Progenitor cell of endocrine pancreas (in vitro differentiated cells): ENCODE measurements around the gene CNNM4. TPM values are rescaled to one million over a fixed set of nuclear protein-coding genes. Genes with fewer than 3 reads are reported as not detected.

Experiments
- DNase-seq: peaks from one replicate; pipeline ENCODE4 v3.0.0; 2021; ENCODE audit warnings: low spot score; ENCODE audit not compliant: unreplicated experiment
- H3K27ac Mint-ChIP-seq: 2 replicates; pipeline ENCODE4 v1.8.0; 2021; ENCODE audit warnings: mild to moderate bottlenecking, moderate library complexity, mixed read lengths
- H3K27me3 Mint-ChIP-seq: 2 replicates; pipeline ENCODE4 v1.8.0; 2021; ENCODE audit warnings: mixed read lengths
- H3K36me3 Mint-ChIP-seq: 2 replicates; pipeline ENCODE4 v1.8.0; 2022; ENCODE audit warnings: mixed read lengths; ENCODE audit not compliant: insufficient read depth
- H3K4me1 Mint-ChIP-seq: 2 replicates; pipeline ENCODE4 v1.8.0; 2021; ENCODE audit warnings: low read depth, mixed read lengths
- H3K4me3 Mint-ChIP-seq: 2 replicates; pipeline ENCODE4 v1.8.0; 2021; ENCODE audit warnings: low read depth, mild to moderate bottlenecking, moderate library complexity, mixed read lengths
- H3K9me3 Mint-ChIP-seq: 2 replicates; pipeline ENCODE4 v1.8.0; 2021; ENCODE audit warnings: low read depth, mixed read lengths
- CTCF ChIP-seq: fragments of 200-600 bp; sonication (generic); IDR thresholded peaks from one replicate; pipeline ENCODE4 v1.5.0; 2021; ENCODE audit warnings: antibody characterized with exemption, mild to moderate bottlenecking; ENCODE audit not compliant: unreplicated experiment
- total RNA-seq: library from RNA; stranded (reverse); gene quantifications from 2 replicates; pipeline ENCODE4 v1.2.1, GENCODE V29; 2021

The CNNM4 gene
- total RNA-seq, 1 donor from 2014 or later = 11.1 TPM

- no peak for DNase-seq
- H3K27ac Mint-ChIP-seq = no peak overlapping the region
- peaks cover 6% of the 10 kb centered on the region for H3K4me1 Mint-ChIP-seq
- TF ChIP-seq CTCF = no peak
- no peak overlapping the region for H3K4me3 Mint-ChIP-seq
- H3K9me3 Mint-ChIP-seq = peaks cover 3% of the 10 kb centered on the region
- peaks cover 12% of the 10 kb centered on the region for H3K36me3 Mint-ChIP-seq
- no peaks in the 10 kb centered on the region for H3K27me3 Mint-ChIP-seq
Observed at GRCh38 chr2:96809216-96809882, 48.6 kb downstream of the CNNM4 start.

GRCh38 chr2:96809951-96810782 lies 49.5 kb downstream of the CNNM4 start:
- Mint-ChIP-seq H3K9me3 (peaks cover 3% of the 10 kb centered on the region), H3K27me3 (no peaks in the 10 kb centered on the region), H3K36me3 (peaks cover 12% of the 10 kb centered on the region), H3K4me1 (peaks cover 9% of the 10 kb centered on the region), H3K27ac (no peak overlapping the region), H3K4me3 (no peak overlapping the region)
- no peak for TF ChIP-seq CTCF
- no peak for DNase-seq

GRCh38 chr2:96810783-96811192 lies 50.1 kb downstream of the CNNM4 start:
- Mint-ChIP-seq H3K9me3 (peaks cover 3% of the 10 kb centered on the region), H3K4me3 (no peak overlapping the region), H3K4me1 (peaks cover 11% of the 10 kb centered on the region), H3K27ac (no peak overlapping the region), H3K36me3 (peaks cover 12% of the 10 kb centered on the region), H3K27me3 (no peaks in the 10 kb centered on the region)
- TF ChIP-seq CTCF = no peak
- no peak for DNase-seq

GRCh38 chr2:96811917-96812316 lies 51.2 kb downstream of the CNNM4 start:
- Mint-ChIP-seq H3K4me1 (peaks cover 7% of the 10 kb centered on the region), H3K36me3 (peaks cover 8% of the 10 kb centered on the region), H3K27me3 (no peaks in the 10 kb centered on the region), H3K9me3 (no peaks in the 10 kb centered on the region), H3K27ac (no peak overlapping the region), H3K4me3 (no peak overlapping the region)
- DNase-seq = no peak
- TF ChIP-seq CTCF = no peak

GRCh38 chr2:96813656-96814055 lies 53.0 kb downstream of the CNNM4 start:
- Mint-ChIP-seq H3K36me3 (peaks cover 5% of the 10 kb centered on the region), H3K4me1 (peaks cover 23% of the 10 kb centered on the region), H3K9me3 (no peaks in the 10 kb centered on the region), H3K27ac (no peak overlapping the region), H3K27me3 (no peaks in the 10 kb centered on the region), H3K4me3 (no peak overlapping the region)
- no peak for DNase-seq
- TF ChIP-seq CTCF = no peak
